SK-N-SH (cell line): ENCODE data around the gene DGKI. TPM values are rescaled to one million over a fixed set of nuclear protein-coding genes. Genes with fewer than 3 reads are reported as not detected.
A peak's percentile ranks its signal among the peaks of the same experiment; 100 is the strongest.

Source experiments
- CTCF ChIA-PET: fragments of 300-600, 350-600 bp; formaldehyde crosslinking; extraction: SDS; loops from one replicate; lab custom pipeline; 2021; lab: Yijun Ruan, JAX
- POLR2A ChIA-PET: fragments of 350-600 bp; sonication (Branson Sonifier 250); formaldehyde crosslinking; extraction: SDS; loops from one replicate; lab custom pipeline; 2020; ENCODE audit warnings: antibody characterized with exemption, inconsistent platforms; lab: Yijun Ruan, JAX
- DNase-seq: peaks from one replicate; pipeline ENCODE4 v3.0.0; 2012
- H2AFZ ChIP-seq: fragments of 200-600 bp; sonication (generic); 2 replicates; pipeline ENCODE4 v1.8.1; 2016; ENCODE audit warnings: antibody characterized with exemption, mild to moderate bottlenecking, low read depth
- H3F3A ChIP-seq: fragments of 200-600 bp; sonication (generic); replicated peaks from 2 replicates; pipeline ENCODE3; 2016; ENCODE audit warnings: antibody characterized with exemption, mild to moderate bottlenecking; ENCODE audit not compliant: insufficient read depth
- H3K27ac ChIP-seq, 2 experiments: fragments of 200-500 bp in 1 of 2; fragments of 200-600 bp in 1 of 2; sonication (Bioruptor generic) in 1 of 2; sonication (generic), shearing (Covaris generic) in 1 of 2; 2 replicates each; pipeline versions ENCODE4 v1.5.1 to v1.6.1; 2014 to 2016; ENCODE audit warnings: low read depth in 2 of 2, inconsistent platforms in 1 of 2, low read length in 1 of 2, mild to moderate bottlenecking in 1 of 2, mixed read lengths in 1 of 2
- H3K27me3 ChIP-seq: fragments of 200-600 bp; sonication (generic), shearing (Covaris generic); 2 replicates; pipeline ENCODE4 v1.6.1; 2016; ENCODE audit warnings: mixed run types; ENCODE audit not compliant: insufficient read depth
- H3K36me3 ChIP-seq, 2 experiments: fragments of 200-500 bp in 1 of 2; fragments of 200-600 bp in 1 of 2; sonication (Bioruptor generic) in 1 of 2; sonication (generic) in 1 of 2; replicated peaks in 1 of 2; 2 replicates each; pipeline versions ENCODE3 to v1.5.1; 2014 to 2016; ENCODE audit warnings: low read length in 1 of 2, mild to moderate bottlenecking in 1 of 2; ENCODE audit not compliant: insufficient read depth in 2 of 2, control insufficient read depth in 1 of 2
- H3K4me1 ChIP-seq, 2 experiments: fragments of 200-500 bp in 1 of 2; fragments of 200-600 bp in 1 of 2; sonication (Bioruptor generic) in 1 of 2; sonication (generic), shearing (Covaris generic) in 1 of 2; 2 replicates each; pipeline versions ENCODE4 v1.5.1 to v1.6.1; 2014 to 2016; ENCODE audit warnings: low read depth in 1 of 2, low read length in 1 of 2, mixed run types in 1 of 2; ENCODE audit not compliant: insufficient read depth in 2 of 2, control insufficient read depth in 1 of 2
- H3K4me2 ChIP-seq: fragments of 200-600 bp; sonication (generic), shearing (Covaris generic); 2 replicates; pipeline ENCODE4 v1.6.1; 2017; ENCODE audit warnings: mixed run types
- H3K4me3 ChIP-seq, 2 experiments: fragments of 200-500 bp in 1 of 2; fragments of 200-600 bp in 1 of 2; sonication (Bioruptor generic) in 1 of 2; sonication (generic), shearing (Covaris generic) in 1 of 2; 2 replicates each; pipeline versions ENCODE4 v1.5.1 to v1.8.1; 2014 to 2016; ENCODE audit warnings: low read depth in 2 of 2, inconsistent platforms in 1 of 2, low read length in 1 of 2, mild to moderate bottlenecking in 1 of 2, mixed read lengths in 1 of 2, moderate library complexity in 1 of 2
- H3K79me2 ChIP-seq: fragments of 200-600 bp; sonication (generic); 2 replicates; pipeline ENCODE4 v1.8.1; 2017; ENCODE audit warnings: mild to moderate bottlenecking; ENCODE audit not compliant: insufficient read depth
- H3K9ac ChIP-seq: fragments of 200-600 bp; sonication (generic); 2 replicates; pipeline ENCODE4 v1.6.1; 2017; ENCODE audit warnings: mixed run types
- H3K9me2 ChIP-seq: fragments of 200-600 bp; sonication (generic); 2 replicates; pipeline ENCODE4 v1.6.1; 2017; ENCODE audit warnings: mixed run types
- H3K9me3 ChIP-seq: fragments of 200-600 bp; sonication (generic); 2 replicates; pipeline ENCODE4 v1.6.1; 2017; ENCODE audit warnings: mixed run types, mild to moderate bottlenecking, moderate library complexity
- H4K20me1 ChIP-seq: fragments of 200-600 bp; sonication (generic); 2 replicates; pipeline ENCODE4 v1.6.1; 2017; ENCODE audit warnings: mild to moderate bottlenecking, mixed run types; ENCODE audit not compliant: insufficient read depth
- CHD2 ChIP-seq: fragments of 150-350 bp; IDR thresholded peaks from 2 replicates; pipeline ENCODE4 v1.6.1; 2018; ENCODE audit warnings: low read length; ENCODE audit not compliant: partially characterized antibody
- CTCF ChIP-seq: fragments of 200-600 bp; sonication (generic); IDR thresholded peaks from 2 replicates; pipeline ENCODE4 v1.6.1; 2017; ENCODE audit warnings: antibody characterized with exemption, mild to moderate bottlenecking, moderate library complexity
- EP300 ChIP-seq, 2 experiments: IDR thresholded peaks; 2 replicates each; pipeline versions ENCODE4 v1.4.0 to v1.6.1; 2012; ENCODE audit warnings: borderline replicate concordance in 1 of 2, low read depth in 1 of 2, low read length in 1 of 2
- EZH2phosphoT487 ChIP-seq: fragments of 200-600 bp; sonication (generic); IDR thresholded peaks from 2 replicates; pipeline ENCODE4 v1.6.1; 2017; ENCODE audit warnings: low read depth, mixed run types, mild to moderate bottlenecking, antibody characterized with exemption, moderate library complexity, borderline replicate concordance
- FOXM1 ChIP-seq: IDR thresholded peaks from 2 replicates; pipeline ENCODE4 v1.4.0; 2012; ENCODE audit warnings: low read depth, mild to moderate bottlenecking
- GABPA ChIP-seq: IDR thresholded peaks from 2 replicates; pipeline ENCODE4 v1.4.0; 2012; ENCODE audit warnings: low read depth, mild to moderate bottlenecking
- GATA2 ChIP-seq: sonication (generic); formaldehyde crosslinking; IDR thresholded peaks from 2 replicates; pipeline ENCODE4 v1.5.0; 2020; ENCODE audit warnings: mild to moderate bottlenecking, missing genetic modification reagents
- MEF2A ChIP-seq: IDR thresholded peaks from 2 replicates; pipeline ENCODE4 v1.4.0; 2012; ENCODE audit warnings: low read depth, borderline replicate concordance
- NFIC ChIP-seq: IDR thresholded peaks from 2 replicates; pipeline ENCODE4 v1.4.0; 2012; ENCODE audit warnings: borderline replicate concordance
- POLR2AphosphoS5 ChIP-seq: IDR thresholded peaks from 2 replicates; pipeline ENCODE4 v1.6.1; 2012; ENCODE audit warnings: low read depth, low read length
- REST ChIP-seq: IDR thresholded peaks from 2 replicates; pipeline ENCODE4 v1.6.1; 2012; ENCODE audit warnings: mild to moderate bottlenecking, low read depth, low read length, moderate library complexity
- RFX5 ChIP-seq: IDR thresholded peaks from 2 replicates; pipeline ENCODE4 v1.6.1; 2012; ENCODE audit warnings: mild to moderate bottlenecking, improper control_type of control experiment, low read length
- TAF1 ChIP-seq: IDR thresholded peaks from 2 replicates; pipeline ENCODE4 v1.6.1; 2012; ENCODE audit warnings: low read depth, mild to moderate bottlenecking, low read length, moderate library complexity, borderline replicate concordance
- TEAD4 ChIP-seq: IDR thresholded peaks from 2 replicates; pipeline ENCODE4 v1.4.0; 2012; ENCODE audit warnings: mild to moderate bottlenecking, borderline replicate concordance; ENCODE audit not compliant: insufficient read depth
- USF2 ChIP-seq: fragments of 150-350 bp; IDR thresholded peaks from 2 replicates; pipeline ENCODE4 v1.6.1; 2017; ENCODE audit warnings: antibody characterized with exemption, low read length, low read depth, borderline replicate concordance
- YY1 ChIP-seq: IDR thresholded peaks from 2 replicates; pipeline ENCODE4 v1.4.0; 2012; ENCODE audit warnings: low read depth, mild to moderate bottlenecking
- WGBS: methylation state at CpG from one replicate; pipeline ENCODE4 v1.1.6; 2017; ENCODE audit warnings: low lambda C conversion rate; 5-methylcytosine and 5-hydroxymethylcytosine counted together
- polyA plus RNA-seq, 3 experiments: library from polyadenylated mRNA; depleted of rRNA; stranded (reverse); fragments of >200 nt; gene quantifications; 2 replicates each; pipeline ENCODE4 v1.2.3, GENCODE V29; 2012

Gene DGKI
- polyA plus RNA-seq, 1 of the 3 experiments (the other 2 are of a cell fraction) = 1.3 TPM

GRCh38 chr7:137852108-137852507 lies 5.3 kb upstream of the DGKI start:
- DNase-seq = no peak
- no peak overlapping the region for H3K4me2 ChIP-seq
- H3K36me3 ChIP-seq = peaks cover 5 to 14% of the 10 kb centered on the region in 2 experiments
- no peak for TF ChIP-seq YY1
- TF ChIP-seq POLR2AphosphoS5 = no peak
- TF ChIP-seq EZH2phosphoT487 = no peak
- TF ChIP-seq TAF1 = no peak
- TF ChIP-seq MEF2A = no peak
- no peak for TF ChIP-seq CTCF
- TF ChIP-seq USF2 = no peak
- no peak for TF ChIP-seq TEAD4
- TF ChIP-seq FOXM1 = no peak
- no peak for TF ChIP-seq GATA2 (CRISPR knock-in tag)
- H3K9me3 ChIP-seq = no peaks in the 10 kb centered on the region
- H3F3A ChIP-seq = peaks cover 42% of the 10 kb centered on the region
- H3K4me3 ChIP-seq = no peak overlapping the region
- CTCF ChIA-PET = interaction anchor here (1.4 kb wide), 1 partner anchor 197 kb away, joined by 4 read pairs; no protein-coding TSS in a partner anchor
- POLR2A ChIA-PET = no interaction called here
- H3K27me3 ChIP-seq = no peaks in the 10 kb centered on the region
- no peaks in the 10 kb centered on the region for H3K79me2 ChIP-seq
- peak overlapping the region in 1 of 2 experiments; percentile 61; a peak in 2 of 4 replicates for H3K27ac ChIP-seq
- H3K9me2 ChIP-seq = no peaks in the 10 kb centered on the region
- no peak overlapping the region for H2AFZ ChIP-seq
- no peak overlapping the region for H3K9ac ChIP-seq
- H4K20me1 ChIP-seq = no peaks in the 10 kb centered on the region
- H3K4me1 ChIP-seq = peaks cover 13 to 14% of the 10 kb centered on the region in 2 experiments; a peak in 3 of 4 replicates

- CTCF ChIA-PET = interaction anchor here (0.9 to 1.9 kb wide), 5 partner anchors 11 to 196 kb away, joined by 3 to 8 read pairs (median 6); partner anchors contain the start of gene CREB3L2
- H3K4me2 ChIP-seq = no peak overlapping the region; the same call in 1 of the 2 replicates
- no peak overlapping the region for H3K4me3 ChIP-seq
- no peaks in the 10 kb centered on the region for H4K20me1 ChIP-seq
- H2AFZ ChIP-seq = no peak overlapping the region
- no peak for DNase-seq
- H3K36me3 ChIP-seq = peaks cover 5 to 14% of the 10 kb centered on the region in 2 experiments
- H3K27me3 ChIP-seq = no peaks in the 10 kb centered on the region
- H3K9me2 ChIP-seq = no peaks in the 10 kb centered on the region
- WGBS = 89% methylated on average over 6 of the region's 6 CpGs
- peak overlapping the region; percentile 10; the same call in 1 of the 2 replicates for H3K9ac ChIP-seq
- POLR2A ChIA-PET = no interaction called here
- H3K27ac ChIP-seq = peak overlapping the region in 1 of 2 experiments; percentile 61; a peak in 2 of 4 replicates
- peaks cover 42% of the 10 kb centered on the region for H3F3A ChIP-seq
- H3K9me3 ChIP-seq = no peaks in the 10 kb centered on the region
- peaks cover 14% of the 10 kb centered on the region in 2 experiments; a peak in 3 of 4 replicates for H3K4me1 ChIP-seq
- no peaks in the 10 kb centered on the region for H3K79me2 ChIP-seq
- TF ChIP-seq NFIC = no peak
- TF ChIP-seq EP300 (IDR thresholded peaks at IDR 0.05; ENCODE audit: borderline replicate concordance in 1 of 2, low read depth in 1 of 2, low read length in 1 of 2) = no peak
- no peak for TF ChIP-seq USF2
- TF ChIP-seq TEAD4 = no peak
- no peak for TF ChIP-seq REST
- no peak for TF ChIP-seq FOXM1
- no peak for TF ChIP-seq CHD2
- no peak for TF ChIP-seq GABPA
- TF ChIP-seq RFX5 = no peak
Observed at GRCh38 chr7:137850972-137851945, 4.5 kb upstream of the DGKI start.
